ENCODE data around the gene SLC31A2.

GRCh38 chr9:113154946-113155345, 4.1 kb downstream of the SLC31A2 start:
- TF ChIP-seq POLR2AphosphoS5 (IDR thresholded peaks at IDR 0.05; ENCODE audit: low read depth, low read length), result no peak
- TF ChIP-seq CTCF (IDR thresholded peaks at IDR 0.05 in 2 of 3, conservative IDR thresholded peaks at IDR 0.05 in 1 of 3; ENCODE audit: borderline replicate concordance in 1 of 3, insufficient read depth in 1 of 3, low read depth in 2 of 3, low read length in 2 of 3), result no peak
- TF ChIP-seq POLR2A (IDR thresholded peaks at IDR 0.05; ENCODE audit: borderline replicate concordance, extremely low read depth, insufficient read depth, insufficient read length), result no peak
- TF ChIP-seq EZH2 (IDR thresholded peaks at IDR 0.05), result no peak
- TF ChIP-seq ELF1 (IDR thresholded peaks at IDR 0.05; ENCODE audit: borderline replicate concordance, low read depth), result no peak
- TF ChIP-seq JUND (IDR thresholded peaks at IDR 0.05), result no peak
- TF ChIP-seq EGR1 (IDR thresholded peaks at IDR 0.05; ENCODE audit: low read depth), result no peak
- TF ChIP-seq SP1 (IDR thresholded peaks at IDR 0.05; ENCODE audit: low read depth), result no peak
